Psoas muscle (tissue), 8 donors: ENCODE measurements around the gene DIP2C. TPM values are rescaled to one million over a fixed set of nuclear protein-coding genes. Genes with fewer than 3 reads are reported as not detected.

Experiments
- ATAC-seq, 4 donors: fragments of 200-7000 bp; cut with Tn5 transposase; one replicate each; pipeline ENCODE4 v1.9.1; 2020; ENCODE audit warnings: moderate library complexity in 3 of 4, mild to moderate bottlenecking in 2 of 4
- DNase-seq, 2 donors: peaks; one replicate each; pipeline ENCODE4 v3.0.0-alpha.2; 2020
- H3K27ac ChIP-seq: fragments of 200-600 bp; one replicate; pipeline ENCODE4 v1.8.0; 2022
- H3K27me3 ChIP-seq, 3 donors: fragments of 200-600 bp in 1 of 3; one replicate each; pipeline versions ENCODE4 v1.6.1 to v1.8.0; 2013 to 2022; ENCODE audit warnings: low read length in 2 of 3, mild to moderate bottlenecking in 2 of 3, moderate library complexity in 1 of 3; ENCODE audit not compliant: insufficient read depth in 3 of 3
- H3K36me3 ChIP-seq, 2 donors: fragments of 200-600 bp in 1 of 2; one replicate each; pipeline versions ENCODE4 v1.6.1 to v1.8.0; 2013 to 2022; ENCODE audit warnings: low read depth in 1 of 2, mild to moderate bottlenecking in 1 of 2, moderate library complexity in 1 of 2; ENCODE audit not compliant: insufficient read depth in 1 of 2
- H3K4me1 ChIP-seq: fragments of 200-600 bp; one replicate; pipeline ENCODE4 v1.8.0; 2022
- H3K4me3 ChIP-seq: fragments of 200-600 bp; one replicate; pipeline ENCODE4 v1.8.0; 2022; ENCODE audit warnings: mild to moderate bottlenecking
- H3K9me3 ChIP-seq: fragments of 200-600 bp; one replicate; pipeline ENCODE4 v1.8.0; 2022
- WGBS, 3 donors: extraction: QIAGEN DNeasy Blood & Tissue Kit; methylation state at CpG; one replicate each; pipeline versions ENCODE4 v1.1.6 to v1.1.7; 2013; 5-methylcytosine and 5-hydroxymethylcytosine counted together
- intact Hi-C, 2 donors: fragments of 100-400 bp; cut with DNase I; formaldehyde crosslinking; loops; one replicate each; pipeline versions ENCODE4 v1.11.0 to v1.14.2; 2022
- polyA plus RNA-seq, 3 donors: library from polyadenylated mRNA; stranded (reverse); fragments of 200-250 nt; gene quantifications; one replicate each; pipeline ENCODE4 v1.2.3, GENCODE V29; 2013
- total RNA-seq, 4 donors: library from RNA; stranded (reverse); fragmentation: NEBNext Ultra II Directional in 2 of 4; extraction: Animal tissue kit (Norgen Biotek cat#: 25700) in 2 of 4; gene quantifications; one replicate each; pipeline versions ENCODE4 v1.2.1 to v1.2.4, GENCODE V29; 2021 to 2023
- TF ChIP-seq, protein P1 (sequence below): fragments of 200-600 bp; IDR thresholded peaks from one replicate; pipeline ENCODE4 v1.8.0; 2022; ENCODE audit warnings: antibody characterized with exemption
- donor health status: healthy with polysubstance abuse.
- donor health status: DM: no; HTN: no; CAD: no; lungs with moderate emphysema.
- donor health status: Bipolar disorder and iron deficiency.
- donor health status: healthy.
- donor health status: DM: yes; HTN: yes; CAD: no.
- donor health status: DM: no; HTN: no; CAD: no.
- donor health status: DM: no; HTN: no; CAD: no.
- donor health status: DM: yes; HTN: yes; CAD: no.

DIP2C gene
- total and polyA plus RNA-seq, 7 donors: 7.7 to 32.0 (median 25.0) TPM

DNA sequence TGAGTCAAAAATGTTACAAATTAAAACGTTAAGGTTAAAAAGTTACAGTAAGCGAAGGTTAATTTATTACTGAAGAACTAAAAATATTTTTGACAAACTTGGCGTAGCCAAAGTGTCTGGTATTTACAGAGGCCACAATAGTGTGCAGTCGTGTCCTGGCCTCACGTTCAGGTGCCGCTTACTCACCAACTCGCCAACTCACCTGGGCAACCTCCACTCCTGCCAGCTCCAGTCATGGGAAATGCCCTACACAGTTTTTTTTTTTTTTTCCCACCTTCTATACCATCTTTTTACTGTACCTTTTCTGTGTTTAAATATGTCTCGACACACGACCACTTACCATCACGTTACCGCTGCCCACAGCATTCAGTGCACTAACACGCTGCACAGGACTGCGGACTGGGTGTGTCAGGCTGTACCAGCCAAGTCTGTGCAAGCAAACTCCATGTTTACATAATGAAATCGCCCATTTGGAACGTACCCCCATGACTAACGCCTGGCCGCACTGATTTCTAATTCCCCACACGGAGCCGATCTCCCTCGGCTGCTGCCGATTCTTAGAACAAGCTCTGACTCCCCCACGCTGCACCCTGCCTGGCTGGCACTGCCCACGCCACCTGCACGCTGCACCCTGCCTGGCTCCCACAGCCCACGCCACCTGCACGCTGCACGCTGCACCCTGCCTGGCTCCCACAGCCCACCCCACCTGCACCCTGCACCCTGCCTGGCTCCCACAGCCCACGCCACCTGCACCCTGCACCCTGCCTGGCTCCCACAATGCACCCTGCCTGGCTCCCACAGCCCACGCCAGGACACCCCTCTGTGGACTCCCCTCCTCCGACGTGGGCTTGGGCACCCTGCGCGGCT, 351.1 kb downstream of the DIP2C start:
- H3K27me3 ChIP-seq: no peaks in the 10 kb centered on the region
- H3K9me3 ChIP-seq: no peaks in the 10 kb centered on the region
- no peaks in the 10 kb centered on the region for H3K4me1 ChIP-seq
- H3K36me3 ChIP-seq: peaks cover 0 to 50% of the 10 kb centered on the region in 2 donors
- intact Hi-C loops: no loop called here
- ATAC-seq: no peak
- H3K27ac ChIP-seq: no peak overlapping the region
- WGBS, 3 donors: 79 to 84% (median 81%) methylated on average over 33 of the region's 33 CpGs
- DNase-seq: no peak
- H3K4me3 ChIP-seq: no peak overlapping the region
- TF ChIP-seq, protein P1, sequence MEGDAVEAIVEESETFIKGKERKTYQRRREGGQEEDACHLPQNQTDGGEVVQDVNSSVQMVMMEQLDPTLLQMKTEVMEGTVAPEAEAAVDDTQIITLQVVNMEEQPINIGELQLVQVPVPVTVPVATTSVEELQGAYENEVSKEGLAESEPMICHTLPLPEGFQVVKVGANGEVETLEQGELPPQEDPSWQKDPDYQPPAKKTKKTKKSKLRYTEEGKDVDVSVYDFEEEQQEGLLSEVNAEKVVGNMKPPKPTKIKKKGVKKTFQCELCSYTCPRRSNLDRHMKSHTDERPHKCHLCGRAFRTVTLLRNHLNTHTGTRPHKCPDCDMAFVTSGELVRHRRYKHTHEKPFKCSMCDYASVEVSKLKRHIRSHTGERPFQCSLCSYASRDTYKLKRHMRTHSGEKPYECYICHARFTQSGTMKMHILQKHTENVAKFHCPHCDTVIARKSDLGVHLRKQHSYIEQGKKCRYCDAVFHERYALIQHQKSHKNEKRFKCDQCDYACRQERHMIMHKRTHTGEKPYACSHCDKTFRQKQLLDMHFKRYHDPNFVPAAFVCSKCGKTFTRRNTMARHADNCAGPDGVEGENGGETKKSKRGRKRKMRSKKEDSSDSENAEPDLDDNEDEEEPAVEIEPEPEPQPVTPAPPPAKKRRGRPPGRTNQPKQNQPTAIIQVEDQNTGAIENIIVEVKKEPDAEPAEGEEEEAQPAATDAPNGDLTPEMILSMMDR: no peak

DNA sequence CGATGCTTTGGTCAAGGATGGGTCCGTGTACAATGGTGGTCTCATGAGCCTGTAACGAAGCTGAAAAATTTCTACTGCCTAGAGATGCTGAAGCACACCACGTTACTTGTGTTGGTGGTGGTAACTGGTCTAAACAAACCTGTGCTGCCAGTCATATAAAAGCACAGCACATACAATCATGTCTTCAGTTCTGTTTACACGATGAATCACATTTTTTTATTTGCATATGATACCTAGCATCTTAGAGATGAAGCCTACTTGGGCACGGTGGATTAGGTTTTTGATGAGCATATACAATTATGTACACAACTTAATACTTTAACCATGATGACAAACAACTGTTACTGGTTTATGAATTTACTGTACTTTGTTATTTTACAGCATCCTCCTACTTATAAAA, 353.2 kb downstream of the DIP2C start:
- no peaks in the 10 kb centered on the region for H3K9me3 ChIP-seq
- no peak for ATAC-seq
- TF ChIP-seq, protein P1: no peak
- DNase-seq: no peak
- H3K27me3 ChIP-seq: no peaks in the 10 kb centered on the region
- no peak overlapping the region for H3K4me3 ChIP-seq
- peaks cover 0 to 31% of the 10 kb centered on the region in 2 donors for H3K36me3 ChIP-seq
- intact Hi-C loops: no loop called here
- no peaks in the 10 kb centered on the region for H3K4me1 ChIP-seq
- WGBS, 3 donors: 94 to 95% (median 94%) methylated on average over 6 of the region's 6 CpGs
- H3K27ac ChIP-seq: no peak overlapping the region

DNA sequence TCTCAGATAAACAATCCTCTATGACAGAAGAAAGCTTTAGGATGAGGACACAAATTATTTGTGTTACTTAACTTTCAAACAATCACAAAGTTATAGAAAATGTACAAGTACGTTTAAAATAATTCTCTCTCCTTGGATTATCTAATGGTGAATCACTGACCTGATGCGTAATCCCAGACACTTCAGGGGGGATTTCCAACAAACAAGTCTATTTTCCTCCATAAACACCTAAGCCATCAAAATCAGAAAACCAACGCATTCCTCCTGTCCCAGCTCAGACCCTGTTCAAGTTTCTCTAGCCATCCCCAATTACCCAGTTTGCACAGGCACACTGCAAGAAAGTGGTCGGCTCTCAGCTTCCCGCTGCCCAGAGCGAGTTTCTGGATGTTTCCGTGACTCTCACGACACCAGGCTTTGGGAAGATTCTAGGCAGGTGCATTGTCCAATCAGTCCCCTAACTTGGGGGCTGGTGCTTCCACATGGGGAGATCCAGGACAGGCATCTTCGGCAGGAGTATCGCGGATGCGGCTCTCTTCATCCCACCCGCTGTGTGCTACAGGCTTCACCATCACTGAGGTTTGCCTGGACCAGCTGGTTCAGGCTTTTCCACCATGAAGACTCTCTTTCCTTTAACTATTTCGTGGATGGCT, 354.2 kb downstream of the DIP2C start:
- H3K36me3 ChIP-seq: peaks cover 0 to 21% of the 10 kb centered on the region in 2 donors
- H3K4me1 ChIP-seq: no peaks in the 10 kb centered on the region
- H3K9me3 ChIP-seq: no peaks in the 10 kb centered on the region
- ATAC-seq: no peak
- H3K27ac ChIP-seq: no peak overlapping the region
- 88 to 93% (median 92%) methylated on average over 14 of the region's 14 CpGs for WGBS, 3 donors
- no peaks in the 10 kb centered on the region for H3K27me3 ChIP-seq
- no peak overlapping the region for H3K4me3 ChIP-seq
- intact Hi-C loops: no loop called here
- TF ChIP-seq, protein P1: no peak
- DNase-seq: no peak

DNA sequence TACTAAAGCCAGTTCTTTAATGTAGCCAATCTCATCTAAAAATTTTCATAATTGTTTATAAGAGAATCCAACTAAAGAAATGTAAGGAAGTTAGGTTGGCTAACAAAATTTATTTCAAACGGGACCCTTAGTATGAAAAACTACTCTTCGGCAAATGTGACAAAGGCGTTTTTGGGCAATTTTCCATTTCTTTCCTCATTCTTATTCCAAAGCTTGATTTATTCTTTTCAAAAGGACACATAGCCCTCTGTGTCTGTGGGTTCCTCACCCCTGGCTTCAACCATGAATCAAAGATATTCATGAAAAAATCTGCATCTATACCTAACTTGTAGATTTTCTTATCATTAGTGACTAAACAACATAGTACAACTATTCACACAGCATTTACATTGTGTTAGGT, 358.3 kb downstream of the DIP2C start:
- Histone ChIP-seq H3K9me3 (no peaks in the 10 kb centered on the region), H3K4me3 (no peak overlapping the region), H3K27me3 (no peaks in the 10 kb centered on the region), H3K4me1 (peaks cover 3% of the 10 kb centered on the region), H3K36me3 (peaks cover 3 to 21% of the 10 kb centered on the region in 2 donors), H3K27ac (no peak overlapping the region)
- intact Hi-C loops: no loop called here
- DNase-seq (no peak), ATAC-seq (no peak)
- WGBS, 3 donors: 93 to 97% (median 96%) methylated on average over 3 of the region's 3 CpGs
- TF ChIP-seq, protein P1: no peak
